Smooth muscle cell of bladder (primary cell): ENCODE measurements around the gene DFFA. TPM values are rescaled to one million over a fixed set of nuclear protein-coding genes. Genes with fewer than 3 reads are reported as not detected.

ENCODE experiments used
- total RNA-seq: library from RNA; depleted of rRNA; stranded (reverse); fragments of >200 nt; gene quantifications from 2 replicates; pipeline ENCODE4 v1.2.3, GENCODE V29; 2014

DFFA gene
- total RNA-seq = 31.6 and 37.6 TPM in 2 replicates

GRCh38 chr1:10472220-10473144, at the start of gene DFFA:
Gene DFFA (minus strand): TSS chr1:10472529. CDS start chr1:10472458, 71 bp downstream.

GRCh38 chr1:10474613-10475507, 2.5 kb upstream of the DFFA start, which contains the start of gene PEX14:
Gene PEX14 (plus strand): TSS chr1:10474950. CDS start chr1:10474967, 17 bp downstream.

GRCh38 chr1:10449751-10450150, 22.6 kb downstream of the DFFA start, which contains the start of gene CORT:
Gene CORT (plus strand): TSS chr1:10450031. CDS start chr1:10450224, 193 bp downstream.

GRCh38 chr1:10430216-10431069, 41.9 kb downstream of the DFFA start, which contains the start of gene CENPS:
Gene CENPS (plus strand): TSS chr1:10430433. CDS start chr1:10430518, 85 bp downstream.

Other genes with a start within 250 kb of the DFFA start
- 184 and 318 TPM in 2 replicates for gene PGD, start 73.5 kb downstream of the DFFA start, total RNA-seq
- 11.2 and 15.2 TPM in 2 replicates for gene CENPS, start 42.1 kb downstream of the DFFA start, total RNA-seq
- 0.28 TPM in 2 replicates for gene CORT, start 22.5 kb downstream of the DFFA start, total RNA-seq
- 7.3 and 8.5 TPM in 2 replicates for gene PEX14, start 2.4 kb upstream of the DFFA start, total RNA-seq